Stomach (tissue), 4 donors: ENCODE measurements around the gene RBMS1.

Source experiments
- CTCF ChIP-seq, 7 experiments: fragments of 450-650 bp in 4 of 7; fragments of 200-600 bp in 3 of 7; sonication (generic) in 3 of 7; IDR thresholded peaks; one replicate each; pipeline ENCODE4 v1.5.1; 2016 to 2019; ENCODE audit warnings: antibody characterized with exemption in 7 of 7, control low read depth in 2 of 7, mild to moderate bottlenecking in 1 of 7
- POLR2A ChIP-seq, 4 donors: fragments of 450-650 bp; IDR thresholded peaks; one replicate each; pipeline ENCODE4 v1.6.1; 2016; ENCODE audit warnings: antibody characterized with exemption in 4 of 4, control low read depth in 2 of 4, mild to moderate bottlenecking in 1 of 4, moderate library complexity in 1 of 4

DNA sequence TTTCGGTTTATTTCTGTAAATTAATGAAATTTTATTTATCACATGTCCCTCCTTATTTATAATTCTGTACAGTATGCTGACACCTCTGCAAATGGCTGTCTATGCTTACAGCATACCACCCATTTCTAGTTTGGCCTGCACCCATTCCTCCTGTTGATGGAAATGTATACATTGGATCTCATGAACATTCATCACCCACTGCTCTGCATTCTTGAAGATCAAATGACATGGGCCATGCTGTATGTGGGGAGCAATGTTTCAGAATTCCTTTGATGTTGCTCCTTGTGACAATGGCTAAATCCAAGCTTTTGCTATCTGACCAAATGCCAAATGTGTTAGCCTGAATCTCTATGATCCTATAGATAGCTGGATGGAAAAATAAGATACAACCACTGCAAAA is 238.2 kb downstream of the RBMS1 start:
- no peak for TF ChIP-seq CTCF (IDR thresholded peaks at IDR 0.05)
- TF ChIP-seq POLR2A (IDR thresholded peaks at IDR 0.05), result no peak
